BLaER1 (cell line): Measurements from ENCODE around the gene SCAMP2.

Experiments used
- H3K27ac ChIP-seq: shearing (Covaris generic); formaldehyde crosslinking; 2 replicates; pipeline ENCODE4 v1.8.1; 2022
- H3K27me3 ChIP-seq: shearing (Covaris generic); formaldehyde crosslinking; 2 replicates; pipeline ENCODE4 v1.8.1; 2022
- H3K36me3 ChIP-seq: shearing (Covaris generic); formaldehyde crosslinking; 2 replicates; pipeline ENCODE4 v1.8.1; 2022
- H3K4me1 ChIP-seq: shearing (Covaris generic); formaldehyde crosslinking; 2 replicates; pipeline ENCODE4 v1.8.1; 2022
- H3K4me2 ChIP-seq: shearing (Covaris generic); formaldehyde crosslinking; 2 replicates; pipeline ENCODE4 v1.8.1; 2022
- H3K4me3 ChIP-seq: shearing (Covaris generic); formaldehyde crosslinking; 2 replicates; pipeline ENCODE4 v1.8.1; 2022
- H3K9ac ChIP-seq: shearing (Covaris generic); formaldehyde crosslinking; 2 replicates; pipeline ENCODE4 v1.8.1; 2022
- H3K9me3 ChIP-seq: shearing (Covaris generic); formaldehyde crosslinking; 2 replicates; pipeline ENCODE4 v1.8.1; 2022
- H4K20me1 ChIP-seq: shearing (Covaris generic); formaldehyde crosslinking; 2 replicates; pipeline ENCODE4 v1.8.1; 2022
- Cebpa-rat ChIP-seq: shearing (Covaris generic); IDR thresholded peaks from 2 replicates; pipeline ENCODE4 v1.8.1; 2022

Gene SCAMP2

GRCh38 chr15:74882528-74882927 is 9.4 kb upstream of the SCAMP2 start:
- no peak overlapping the region for H3K27ac ChIP-seq
- TF ChIP-seq Cebpa-rat: no peak
- H3K9ac ChIP-seq: no peak overlapping the region
- H3K4me2 ChIP-seq: no peak overlapping the region
- 0 out of 2 replicates have a peak overlapping the region, but pooled peaks have one; percentile 11 for H3K4me3 ChIP-seq
- peaks cover 16% of the 10 kb centered on the region for H3K4me1 ChIP-seq
- no peaks in the 10 kb centered on the region for H3K27me3 ChIP-seq
- no peaks in the 10 kb centered on the region for H3K36me3 ChIP-seq
- H4K20me1 ChIP-seq: no peaks in the 10 kb centered on the region
- peaks cover 24% of the 10 kb centered on the region for H3K9me3 ChIP-seq

GRCh38 chr15:74878273-74878672 is 5.1 kb upstream of the SCAMP2 start:
- Histone ChIP-seq H3K4me2 (no peak overlapping the region), H3K27ac (no peak overlapping the region), H3K9me3 (peaks cover 22% of the 10 kb centered on the region), H3K4me3 (no peak overlapping the region), H4K20me1 (no peaks in the 10 kb centered on the region), H3K27me3 (no peaks in the 10 kb centered on the region), H3K4me1 (peaks cover 9% of the 10 kb centered on the region), H3K9ac (no peak overlapping the region), H3K36me3 (no peaks in the 10 kb centered on the region)
- no peak for TF ChIP-seq Cebpa-rat

- Histone ChIP-seq H3K27ac (peak overlapping the region; percentile 95), H3K4me2 (peak overlapping the region; percentile 94), H3K27me3 (no peaks in the 10 kb centered on the region), H3K4me3 (peak overlapping the region; percentile 79), H3K36me3 (peaks cover 1% of the 10 kb centered on the region; the same call in 1 of the 2 replicates), H3K9ac (peak overlapping the region; percentile 94), H3K4me1 (peaks cover 46% of the 10 kb centered on the region), H3K9me3 (no peaks in the 10 kb centered on the region), H4K20me1 (peaks cover 39% of the 10 kb centered on the region)
- no peak for TF ChIP-seq Cebpa-rat
Measured at GRCh38 chr15:74873756-74874424, 725 bp upstream of the SCAMP2 start.

- TF ChIP-seq Cebpa-rat: no peak
- Histone ChIP-seq H3K9ac (peak overlapping the region; percentile 94), H3K4me2 (peak overlapping the region; percentile 94), H3K4me1 (peaks cover 58% of the 10 kb centered on the region), H3K27ac (peak overlapping the region; percentile 95), H3K27me3 (no peaks in the 10 kb centered on the region), H3K9me3 (peaks cover 3% of the 10 kb centered on the region; the same call in 1 of the 2 replicates), H4K20me1 (peaks cover 49% of the 10 kb centered on the region), H3K36me3 (peaks cover 12% of the 10 kb centered on the region), H3K4me3 (peak overlapping the region; percentile 79)
Measured at GRCh38 chr15:74872702-74873035, 496 bp downstream of the SCAMP2 start.

DNA sequence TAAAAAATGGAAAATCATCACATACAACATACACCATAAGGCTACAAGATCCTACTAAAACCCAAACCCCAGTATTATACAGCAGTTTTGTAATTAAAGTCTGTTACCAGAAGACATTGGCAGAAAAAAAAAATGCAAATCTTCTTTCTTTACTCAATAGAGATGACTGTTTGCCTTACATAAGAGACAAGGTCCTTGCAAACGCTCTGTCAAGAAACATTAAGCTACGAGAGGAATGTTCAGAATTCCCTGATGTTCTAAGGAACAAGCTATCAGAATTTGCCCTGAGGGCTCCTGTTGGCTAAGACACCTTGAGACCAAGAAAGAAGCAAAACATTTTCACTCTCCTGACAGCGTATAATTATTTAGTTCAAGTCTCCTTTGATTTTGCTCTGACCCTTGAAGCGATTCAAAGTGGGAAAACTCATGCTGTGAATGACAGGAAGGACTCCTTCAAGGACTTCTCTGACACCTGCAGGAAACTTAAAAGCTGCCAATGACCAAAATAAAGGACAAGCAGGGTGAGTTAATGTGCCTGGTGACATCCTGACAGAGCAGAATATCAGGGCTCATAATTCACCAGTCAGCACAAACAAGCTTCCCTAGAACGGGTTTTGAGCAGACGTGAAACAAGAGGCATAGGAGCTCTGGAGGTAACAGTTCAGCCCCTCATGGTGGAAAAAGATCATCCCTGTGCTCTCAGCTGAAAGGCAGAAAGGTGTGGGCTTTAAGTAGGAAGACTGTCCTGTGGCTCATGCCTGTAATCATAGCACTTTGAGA is 2.5 kb downstream of the SCAMP2 start:
- Histone ChIP-seq H3K4me1 (peaks cover 78% of the 10 kb centered on the region), H3K27me3 (no peaks in the 10 kb centered on the region), H3K9me3 (peaks cover 7% of the 10 kb centered on the region; the same call in 1 of the 2 replicates), H3K36me3 (peaks cover 29% of the 10 kb centered on the region), H4K20me1 (peaks cover 69% of the 10 kb centered on the region), H3K4me3 (peak overlapping the region; percentile 38), H3K27ac (peak overlapping the region; percentile 95), H3K9ac (peak overlapping the region; percentile 73), H3K4me2 (peak overlapping the region; percentile 94)
- no peak for TF ChIP-seq Cebpa-rat

DNA sequence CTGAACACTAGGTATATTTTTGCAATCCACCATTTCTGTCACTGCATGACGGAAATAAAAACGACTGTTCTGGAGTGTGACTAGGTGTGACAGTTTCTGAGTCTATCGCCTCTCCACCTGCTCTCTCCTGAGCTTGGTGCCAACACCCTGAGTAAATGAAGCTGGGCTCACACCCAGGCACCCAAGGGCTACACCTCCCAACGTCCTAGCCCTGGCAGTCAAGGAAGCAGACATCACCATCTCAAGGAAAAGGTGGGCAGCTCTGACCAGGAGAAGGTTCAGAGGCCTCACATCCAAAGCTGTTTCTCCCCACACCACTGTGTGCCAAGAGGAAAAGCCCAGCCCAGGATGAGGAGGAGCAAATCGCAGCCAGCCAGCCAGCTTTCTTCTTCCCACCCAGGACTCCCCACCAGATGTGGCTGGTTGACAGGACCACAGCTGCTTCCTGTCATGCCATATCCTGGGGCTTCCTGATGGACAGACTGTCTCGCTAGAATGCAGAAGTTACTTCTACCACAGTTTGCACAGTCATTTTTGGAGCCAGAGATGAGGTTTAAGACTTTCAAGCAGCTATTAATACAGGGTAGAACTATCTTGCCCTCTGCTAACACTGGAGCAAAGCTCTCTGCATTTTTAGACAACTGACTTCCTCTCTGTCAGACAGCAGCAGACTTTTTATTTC is 3.3 kb downstream of the SCAMP2 start:
- H3K4me2 ChIP-seq: peak overlapping the region; percentile 94
- peaks cover 7% of the 10 kb centered on the region; the same call in 1 of the 2 replicates for H3K9me3 ChIP-seq
- H4K20me1 ChIP-seq: peaks cover 76% of the 10 kb centered on the region
- peaks cover 84% of the 10 kb centered on the region for H3K4me1 ChIP-seq
- H3K36me3 ChIP-seq: peaks cover 29% of the 10 kb centered on the region
- peak overlapping the region; percentile 38 for H3K4me3 ChIP-seq
- peak overlapping the region; percentile 95 for H3K27ac ChIP-seq
- H3K9ac ChIP-seq: peak overlapping the region; percentile 73
- TF ChIP-seq Cebpa-rat: no peak
- no peaks in the 10 kb centered on the region for H3K27me3 ChIP-seq

- TF ChIP-seq Cebpa-rat: no peak
- Histone ChIP-seq H3K27me3 (no peaks in the 10 kb centered on the region), H4K20me1 (peaks cover 81% of the 10 kb centered on the region), H3K36me3 (peaks cover 32% of the 10 kb centered on the region), H3K4me3 (no peak overlapping the region), H3K9me3 (peaks cover 7% of the 10 kb centered on the region; the same call in 1 of the 2 replicates), H3K27ac (peak overlapping the region; percentile 95), H3K4me1 (peaks cover 88% of the 10 kb centered on the region), H3K4me2 (peak overlapping the region; percentile 94), H3K9ac (peak overlapping the region; percentile 73; the same call in 1 of the 2 replicates)
Measured at GRCh38 chr15:74869372-74869725, 3.8 kb downstream of the SCAMP2 start.

- no peak overlapping the region for H3K9ac ChIP-seq
- H3K36me3 ChIP-seq: peaks cover 36% of the 10 kb centered on the region
- H3K27ac ChIP-seq: peak overlapping the region; percentile 95
- H3K9me3 ChIP-seq: peaks cover 7% of the 10 kb centered on the region; the same call in 1 of the 2 replicates
- H3K4me2 ChIP-seq: peak overlapping the region; percentile 94
- peaks cover 94% of the 10 kb centered on the region for H4K20me1 ChIP-seq
- no peaks in the 10 kb centered on the region for H3K27me3 ChIP-seq
- no peak overlapping the region for H3K4me3 ChIP-seq
- no peak for TF ChIP-seq Cebpa-rat
- H3K4me1 ChIP-seq: peaks cover 90% of the 10 kb centered on the region
Measured at GRCh38 chr15:74868059-74868458, 5.1 kb downstream of the SCAMP2 start.

GRCh38 chr15:74867466-74868038 is 5.6 kb downstream of the SCAMP2 start:
- peaks cover 89% of the 10 kb centered on the region for H3K4me1 ChIP-seq
- no peaks in the 10 kb centered on the region for H3K27me3 ChIP-seq
- H4K20me1 ChIP-seq: peaks cover 97% of the 10 kb centered on the region
- peak overlapping the region; percentile 95 for H3K27ac ChIP-seq
- H3K9me3 ChIP-seq: peaks cover 7% of the 10 kb centered on the region; the same call in 1 of the 2 replicates
- H3K9ac ChIP-seq: no peak overlapping the region
- TF ChIP-seq Cebpa-rat: no peak
- no peak overlapping the region for H3K4me3 ChIP-seq
- peak overlapping the region; percentile 94 for H3K4me2 ChIP-seq
- peaks cover 36% of the 10 kb centered on the region for H3K36me3 ChIP-seq
